ENCODE data around the gene GBF1. TPM values are rescaled to one million over a fixed set of nuclear protein-coding genes. Genes with fewer than 3 reads are reported as not detected.

The GBF1 gene
- total RNA-seq, 2 experiments from 2014 or later, result 28.8 to 30.9 TPM

GRCh38 chr10:102392306-102392705 is 147.0 kb downstream of the GBF1 start:
- peaks cover 11% of the 10 kb centered on the region for H3K36me3 ChIP-seq (ENCODE audit: insufficient read depth, low read length)
- CTCF ChIA-PET, result no interaction called here

GRCh38 chr10:102393411-102394078 is 148.2 kb downstream of the GBF1 start:
- Mint-ChIP-seq H3K27me3 (no peaks in the 10 kb centered on the region), H3K4me3 (peak overlapping the region; percentile 92)

More at GRCh38 chr10:102392306-102392705, 147.0 kb downstream of the GBF1 start:
- TF ChIP-seq CTCF (IDR thresholded peaks at IDR 0.05), result no peak
- Histone ChIP-seq H3K4me3 (ENCODE audit: low read length) (no peak overlapping the region), H3K9me3 (ENCODE audit: control insufficient read depth in 1 of 2, insufficient read depth in 1 of 2, low read length in 2 of 2) (no peaks in the 10 kb centered on the region), H3K27ac (ENCODE audit: low read depth in 1 of 2, low read length in 2 of 2) (no peak overlapping the region), H3K27me3 (ENCODE audit: control insufficient read depth in 1 of 2, insufficient read depth in 2 of 2, low read length in 2 of 2) (no peaks in the 10 kb centered on the region), H3K4me1 (ENCODE audit: insufficient read depth, low read length) (peaks cover 38% of the 10 kb centered on the region)
- intact Hi-C loops (cut with DNase I, micrococcal nuclease), result loop anchor here (2.0 to 10.0 kb wide), 4 partner anchors 190 to 352 kb away; partner anchors contain the start of genes TRIM8 (in 1 of the 2) and WBP1L (in 1 of the 2)
- no peak for ATAC-seq (ENCODE audit: poor library complexity)
- no peak for DNase-seq
- POLR2A ChIA-PET, result interaction anchor here (4.6 kb wide), 1 partner anchor 29 kb away, joined by 71 read pairs; the partner anchor contains the start of gene FBXL15
- H3K27me3 Mint-ChIP-seq, result no peaks in the 10 kb centered on the region
- peak overlapping the region; percentile 77 for H3K4me3 Mint-ChIP-seq
- H3K9me3 Mint-ChIP-seq, result no peaks in the 10 kb centered on the region
- H3K36me3 Mint-ChIP-seq (ENCODE audit: low read depth), result peaks cover 31% of the 10 kb centered on the region
- peak overlapping the region; percentile 100 for H3K27ac Mint-ChIP-seq
- peaks cover 33% of the 10 kb centered on the region for H3K4me1 Mint-ChIP-seq (ENCODE audit: low read depth)

More at GRCh38 chr10:102393411-102394078, 148.2 kb downstream of the GBF1 start:
- Histone ChIP-seq H3K36me3 (ENCODE audit: insufficient read depth, low read length) (peaks cover 23% of the 10 kb centered on the region), H3K4me1 (ENCODE audit: insufficient read depth, low read length) (peaks cover 50% of the 10 kb centered on the region), H3K27me3 (ENCODE audit: control insufficient read depth in 1 of 2, insufficient read depth in 2 of 2, low read length in 2 of 2) (no peaks in the 10 kb centered on the region), H3K9me3 (ENCODE audit: control insufficient read depth in 1 of 2, insufficient read depth in 1 of 2, low read length in 2 of 2) (no peaks in the 10 kb centered on the region), H3K4me3 (ENCODE audit: low read length) (peak overlapping the region; percentile 64), H3K27ac (ENCODE audit: low read depth in 1 of 2, low read length in 2 of 2) (peak overlapping the region; percentile 97 to 100)
- POLR2A ChIA-PET, result interaction anchor here (0.7 to 4.6 kb wide), 19 partner anchors 8 to 350 kb away, joined by 3 to 71 read pairs (median 8); partner anchors contain the start of genes ACTR1A, ARL3, C10orf95 and CUEDC2
- no peak for ATAC-seq (ENCODE audit: poor library complexity)
- peak in 1 of 14 experiments; percentile 42 for DNase-seq
- peak; percentile 87 for TF ChIP-seq CTCF (IDR thresholded peaks at IDR 0.05)
- no peaks in the 10 kb centered on the region for H3K9me3 Mint-ChIP-seq
- CTCF ChIA-PET, result interaction anchor here (1.3 to 4.0 kb wide), 11 partner anchors 9 to 251 kb away, joined by 4 to 26 read pairs (median 7); partner anchors contain the start of genes C10orf95, FBXL15 and TRIM8
- intact Hi-C loops (cut with DNase I, micrococcal nuclease), result loop anchor here (1.0 to 10.0 kb wide), 8 partner anchors 27 to 351 kb away; partner anchors contain the start of genes FBXL15 (in 1 of the 2), TRIM8 (in 1 of the 2) and WBP1L (in 1 of the 2)
- H3K27ac Mint-ChIP-seq, result peak overlapping the region; percentile 100
- peaks cover 45% of the 10 kb centered on the region for H3K4me1 Mint-ChIP-seq (ENCODE audit: low read depth)
- peaks cover 42% of the 10 kb centered on the region for H3K36me3 Mint-ChIP-seq (ENCODE audit: low read depth)
